Fibroblast of peridontal ligament (primary cell): ENCODE results near the gene PRKAR1B.

ENCODE experiments used
- DNase-seq: peaks from one replicate; pipeline ENCODE4 v3.0.0-alpha.2; 2010; ENCODE audit errors: extremely low read depth

PRKAR1B gene

GRCh38 chr7:522071-522950, 204.8 kb downstream of the PRKAR1B start:
- DNase-seq = no peak

GRCh38 chr7:521221-522070, 205.6 kb downstream of the PRKAR1B start:
- DNase-seq = no peak

- DNase-seq = no peak
These were observed 206.4 kb downstream of the PRKAR1B start for GRCh38 chr7:520503-521161.

- DNase-seq = peak; percentile 34
These were observed 207.3 kb downstream of the PRKAR1B start, which contains the start of gene PDGFA for GRCh38 chr7:519484-520390. Gene PDGFA, minus strand, starts transcription at chr7:519846. Its CDS starts 845 bp downstream, at chr7:519001.

GRCh38 chr7:518630-519483, 208.2 kb downstream of the PRKAR1B start:
- peak; percentile 60 for DNase-seq

- peak; percentile 60 for DNase-seq
These were observed 209.1 kb downstream of the PRKAR1B start for GRCh38 chr7:517774-518629.

GRCh38 chr7:516606-517456, 210.2 kb downstream of the PRKAR1B start:
- peak; percentile 68 for DNase-seq

- peak; percentile 53 for DNase-seq
These were observed 210.9 kb downstream of the PRKAR1B start for GRCh38 chr7:516216-516605.

- DNase-seq = no peak
These were observed 211.5 kb downstream of the PRKAR1B start for GRCh38 chr7:515628-516027.

- DNase-seq = no peak
These were observed 212.2 kb downstream of the PRKAR1B start for GRCh38 chr7:514651-515598.

GRCh38 chr7:514242-514641, 212.8 kb downstream of the PRKAR1B start:
- DNase-seq = no peak

- peak; percentile 18 for DNase-seq
These were observed 213.4 kb downstream of the PRKAR1B start for GRCh38 chr7:513521-514166.

- no peak for DNase-seq
These were observed 214.4 kb downstream of the PRKAR1B start for GRCh38 chr7:512541-513311.

- DNase-seq = no peak
These were observed 215.0 kb downstream of the PRKAR1B start for GRCh38 chr7:512146-512510.

- no peak for DNase-seq
These were observed 215.5 kb downstream of the PRKAR1B start for GRCh38 chr7:511476-512145.
